Panc1 (cell line): ENCODE measurements around the gene CHCHD6. TPM values are rescaled to one million over a fixed set of nuclear protein-coding genes. Genes with fewer than 3 reads are reported as not detected.

Experiments
- ATAC-seq: fragments of 200-7000 bp; cut with Tn5 transposase; 2 replicates; pipeline ENCODE4 v1.9.1; 2020; ENCODE audit warnings: mild to moderate bottlenecking, moderate library complexity
- BruUV-seq: library from RNA; stranded (reverse); fragments of 400-500 nt; replicated peaks from 2 replicates; lab custom pipeline; 2021; lab: Mats Ljungman, UMichigan
- CTCF ChIA-PET: fragments of 300-600 bp; sonication (Branson Sonifier 250); formaldehyde crosslinking; loops from one replicate; lab custom pipeline; 2022; ENCODE audit warnings: antibody characterized with exemption; lab: Charles Lee
- POLR2A ChIA-PET: fragments of 300-600 bp; sonication (Branson Sonifier 250); formaldehyde crosslinking; loops from one replicate; lab custom pipeline; 2022; ENCODE audit warnings: antibody characterized with exemption; lab: Charles Lee
- DNase-seq: peaks from one replicate; pipeline ENCODE4 v3.0.0-alpha.2; 2010; ENCODE audit warnings: low read depth, low spot score
- H3K27ac ChIP-seq: 2 replicates; pipeline ENCODE4 v1.5.1; 2011; ENCODE audit warnings: mild to moderate bottlenecking, low read length, inconsistent platforms
- H3K27me3 ChIP-seq: fragments of 200-500 bp; sonication (Bioruptor generic); 2 replicates; pipeline ENCODE4 v1.6.0; 2014; ENCODE audit warnings: low read length, inconsistent platforms; ENCODE audit not compliant: control insufficient read depth, insufficient read depth
- H3K36me3 ChIP-seq: fragments of 200-500 bp; sonication (Bioruptor generic); 2 replicates; pipeline ENCODE4 v1.5.1; 2014; ENCODE audit warnings: inconsistent platforms, mild to moderate bottlenecking, low read length, moderate library complexity; ENCODE audit not compliant: control insufficient read depth, insufficient read depth
- H3K4me1 ChIP-seq: 2 replicates; pipeline ENCODE4 v1.5.1; 2011; ENCODE audit warnings: inconsistent platforms, mild to moderate bottlenecking, low read length, moderate library complexity; ENCODE audit not compliant: control insufficient read depth, insufficient read depth
- H3K4me3 ChIP-seq, 2 experiments: 2 replicates each; pipeline ENCODE4 v1.5.1; 2011 to 2012; ENCODE audit warnings: low read depth in 2 of 2, low read length in 2 of 2, mild to moderate bottlenecking in 2 of 2, inconsistent platforms in 1 of 2, moderate library complexity in 1 of 2
- H3K9me3 ChIP-seq: fragments of 200-500 bp; sonication (Bioruptor generic); 2 replicates; pipeline ENCODE4 v1.5.1; 2014; ENCODE audit warnings: low read depth, mild to moderate bottlenecking, inconsistent platforms, low read length, moderate library complexity; ENCODE audit not compliant: control insufficient read depth, insufficient read depth
- POLR2AphosphoS5 ChIP-seq: IDR thresholded peaks from 2 replicates; pipeline ENCODE4 v1.6.1; 2012; ENCODE audit warnings: mild to moderate bottlenecking, low read depth, low read length, moderate library complexity
- SIN3A ChIP-seq: IDR thresholded peaks from 2 replicates; pipeline ENCODE4 v1.6.1; 2012; ENCODE audit warnings: low read depth, mild to moderate bottlenecking, low read length, moderate library complexity, borderline replicate concordance; ENCODE audit not compliant: insufficient read depth
- TCF7L2 ChIP-seq: IDR thresholded peaks from 2 replicates; pipeline ENCODE4 v1.6.1; 2011; ENCODE audit warnings: mild to moderate bottlenecking, low read depth, low read length, inconsistent platforms
- in situ Hi-C: cut with HindIII; loops from 2 replicates; pipeline ENCODE4 v1.10.0; 2016; ENCODE audit warnings: low sequenced_read_pairs, low pct_unique_long_range_greater_than_20kb
- intact Hi-C: fragments of 100-400 bp; cut with micrococcal nuclease; formaldehyde crosslinking; loops from one replicate; pipeline ENCODE4 v1.10.0; 2022; ENCODE audit not compliant: unreplicated experiment
- total RNA-seq: library from RNA; stranded (reverse); gene quantifications from one replicate; pipeline ENCODE4 v1.2.1, GENCODE V29; 2021; ENCODE audit not compliant: unreplicated experiment
- TF ChIP-seq, protein P1 (sequence below), 2 experiments: IDR thresholded peaks; 2 replicates each; pipeline ENCODE4 v1.6.1; 2011 to 2012; ENCODE audit warnings: low read depth in 2 of 2, control low read depth in 1 of 2, low read length in 1 of 2, mild to moderate bottlenecking in 1 of 2, moderate library complexity in 1 of 2; ENCODE audit not compliant: insufficient read depth in 1 of 2
- TF ChIP-seq, protein P2 (sequence below): fragments of 450-650 bp; IDR thresholded peaks from 2 replicates; pipeline ENCODE4 v1.5.1; 2017; ENCODE audit warnings: mild to moderate bottlenecking

CHCHD6 gene
- total RNA-seq, 1 experiment from 2014 or later, result 31.5 TPM

DNA sequence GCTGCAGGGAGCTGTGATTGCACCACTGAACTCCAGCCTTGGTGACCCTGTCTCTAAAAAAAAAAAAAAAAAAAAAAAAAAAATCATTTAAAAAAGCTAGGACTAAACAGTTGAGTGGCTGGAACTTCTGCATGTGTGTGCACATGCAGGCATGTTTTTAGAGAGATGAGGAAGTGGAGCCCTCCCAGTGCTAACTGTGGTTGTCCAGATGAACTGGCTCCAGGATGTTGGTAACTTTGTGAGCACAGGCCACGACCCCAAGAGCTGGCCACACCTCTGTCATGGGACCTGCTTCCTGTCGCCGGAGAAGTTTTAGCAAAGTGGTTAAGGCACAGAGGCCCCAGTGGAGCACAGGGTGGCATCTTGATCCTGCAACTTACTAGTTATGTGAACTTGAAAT is 27.0 kb downstream of the CHCHD6 start:
- intact Hi-C loops, result no loop called here
- no peaks in the 10 kb centered on the region for H3K36me3 ChIP-seq
- BruUV-seq, result no TSS peak
- DNase-seq (no peak), ATAC-seq (no peak)
- POLR2A ChIA-PET, result interaction anchor here (0.6 to 0.7 kb wide), 3 partner anchors 12 to 330 kb away, joined by 3 to 7 read pairs (median 5); no protein-coding TSS in a partner anchor
- H3K4me3 ChIP-seq, result no peak overlapping the region
- H3K27ac ChIP-seq, result no peak overlapping the region
- TF ChIP-seq POLR2AphosphoS5 (no peak), SIN3A (no peak), TCF7L2 (no peak)
- TF ChIP-seq, protein P1, sequence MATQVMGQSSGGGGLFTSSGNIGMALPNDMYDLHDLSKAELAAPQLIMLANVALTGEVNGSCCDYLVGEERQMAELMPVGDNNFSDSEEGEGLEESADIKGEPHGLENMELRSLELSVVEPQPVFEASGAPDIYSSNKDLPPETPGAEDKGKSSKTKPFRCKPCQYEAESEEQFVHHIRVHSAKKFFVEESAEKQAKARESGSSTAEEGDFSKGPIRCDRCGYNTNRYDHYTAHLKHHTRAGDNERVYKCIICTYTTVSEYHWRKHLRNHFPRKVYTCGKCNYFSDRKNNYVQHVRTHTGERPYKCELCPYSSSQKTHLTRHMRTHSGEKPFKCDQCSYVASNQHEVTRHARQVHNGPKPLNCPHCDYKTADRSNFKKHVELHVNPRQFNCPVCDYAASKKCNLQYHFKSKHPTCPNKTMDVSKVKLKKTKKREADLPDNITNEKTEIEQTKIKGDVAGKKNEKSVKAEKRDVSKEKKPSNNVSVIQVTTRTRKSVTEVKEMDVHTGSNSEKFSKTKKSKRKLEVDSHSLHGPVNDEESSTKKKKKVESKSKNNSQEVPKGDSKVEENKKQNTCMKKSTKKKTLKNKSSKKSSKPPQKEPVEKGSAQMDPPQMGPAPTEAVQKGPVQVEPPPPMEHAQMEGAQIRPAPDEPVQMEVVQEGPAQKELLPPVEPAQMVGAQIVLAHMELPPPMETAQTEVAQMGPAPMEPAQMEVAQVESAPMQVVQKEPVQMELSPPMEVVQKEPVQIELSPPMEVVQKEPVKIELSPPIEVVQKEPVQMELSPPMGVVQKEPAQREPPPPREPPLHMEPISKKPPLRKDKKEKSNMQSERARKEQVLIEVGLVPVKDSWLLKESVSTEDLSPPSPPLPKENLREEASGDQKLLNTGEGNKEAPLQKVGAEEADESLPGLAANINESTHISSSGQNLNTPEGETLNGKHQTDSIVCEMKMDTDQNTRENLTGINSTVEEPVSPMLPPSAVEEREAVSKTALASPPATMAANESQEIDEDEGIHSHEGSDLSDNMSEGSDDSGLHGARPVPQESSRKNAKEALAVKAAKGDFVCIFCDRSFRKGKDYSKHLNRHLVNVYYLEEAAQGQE (IDR thresholded peaks at IDR 0.05; ENCODE audit: insufficient read depth in 1 of 2, low read depth in 2 of 2, low read length in 1 of 2), result no peak
- TF ChIP-seq, protein P2, sequence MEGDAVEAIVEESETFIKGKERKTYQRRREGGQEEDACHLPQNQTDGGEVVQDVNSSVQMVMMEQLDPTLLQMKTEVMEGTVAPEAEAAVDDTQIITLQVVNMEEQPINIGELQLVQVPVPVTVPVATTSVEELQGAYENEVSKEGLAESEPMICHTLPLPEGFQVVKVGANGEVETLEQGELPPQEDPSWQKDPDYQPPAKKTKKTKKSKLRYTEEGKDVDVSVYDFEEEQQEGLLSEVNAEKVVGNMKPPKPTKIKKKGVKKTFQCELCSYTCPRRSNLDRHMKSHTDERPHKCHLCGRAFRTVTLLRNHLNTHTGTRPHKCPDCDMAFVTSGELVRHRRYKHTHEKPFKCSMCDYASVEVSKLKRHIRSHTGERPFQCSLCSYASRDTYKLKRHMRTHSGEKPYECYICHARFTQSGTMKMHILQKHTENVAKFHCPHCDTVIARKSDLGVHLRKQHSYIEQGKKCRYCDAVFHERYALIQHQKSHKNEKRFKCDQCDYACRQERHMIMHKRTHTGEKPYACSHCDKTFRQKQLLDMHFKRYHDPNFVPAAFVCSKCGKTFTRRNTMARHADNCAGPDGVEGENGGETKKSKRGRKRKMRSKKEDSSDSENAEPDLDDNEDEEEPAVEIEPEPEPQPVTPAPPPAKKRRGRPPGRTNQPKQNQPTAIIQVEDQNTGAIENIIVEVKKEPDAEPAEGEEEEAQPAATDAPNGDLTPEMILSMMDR, result no peak
- in situ Hi-C loops, result no loop called here
- no peaks in the 10 kb centered on the region for H3K9me3 ChIP-seq
- no peaks in the 10 kb centered on the region for H3K27me3 ChIP-seq
- CTCF ChIA-PET, result no interaction called here
- H3K4me1 ChIP-seq, result no peaks in the 10 kb centered on the region

DNA sequence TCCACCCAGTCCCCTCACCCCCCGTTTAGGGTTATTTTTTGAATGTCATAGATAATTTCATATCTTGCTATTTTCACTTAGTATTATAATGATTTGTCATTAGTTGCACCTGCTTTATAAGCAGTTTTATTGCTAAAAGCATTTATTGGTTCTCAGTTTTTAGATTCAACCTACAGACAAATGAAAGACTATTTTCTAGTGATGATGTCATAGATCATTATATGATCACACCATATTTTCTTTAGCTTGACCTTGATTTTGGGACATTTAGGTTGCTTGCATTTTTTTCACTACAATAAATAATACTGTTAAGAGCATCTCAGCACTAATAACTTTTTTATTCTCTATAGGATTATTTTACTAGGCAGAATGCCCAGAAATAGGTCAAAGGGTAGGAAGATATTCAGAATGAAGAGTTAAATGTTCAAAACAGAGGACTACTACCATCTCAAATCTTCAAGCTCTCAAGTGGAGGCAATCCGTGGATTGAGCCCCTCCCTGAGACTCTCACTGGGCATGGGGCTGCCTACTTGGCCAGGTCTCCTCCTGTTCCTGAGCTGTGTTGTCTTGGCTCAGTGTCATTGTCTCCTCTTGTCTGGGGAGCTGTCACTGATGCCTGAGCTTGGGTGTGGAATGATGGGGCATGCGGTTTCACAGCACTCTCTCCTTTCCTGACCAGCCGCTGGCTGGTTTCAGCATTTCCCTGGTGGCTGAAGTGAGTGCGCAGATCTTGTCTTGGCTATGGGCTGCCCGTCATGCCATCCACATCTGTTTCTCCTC is 28.4 kb downstream of the CHCHD6 start:
- no peak overlapping the region for H3K27ac ChIP-seq
- H3K4me3 ChIP-seq, result no peak overlapping the region
- no peak for TF ChIP-seq TCF7L2
- TF ChIP-seq POLR2AphosphoS5, result no peak
- TF ChIP-seq SIN3A, result no peak
- TF ChIP-seq, protein P1 (IDR thresholded peaks at IDR 0.05; ENCODE audit: insufficient read depth in 1 of 2, low read depth in 2 of 2, low read length in 1 of 2), result no peak
- TF ChIP-seq, protein P2, result no peak
- ATAC-seq, result no peak
- POLR2A ChIA-PET, result no interaction called here
- CTCF ChIA-PET, result no interaction called here
- DNase-seq, result no peak
- in situ Hi-C loops, result no loop called here
- H3K9me3 ChIP-seq, result no peaks in the 10 kb centered on the region
- intact Hi-C loops, result no loop called here
- BruUV-seq, result no TSS peak
- no peaks in the 10 kb centered on the region for H3K36me3 ChIP-seq
- no peaks in the 10 kb centered on the region for H3K4me1 ChIP-seq
- H3K27me3 ChIP-seq, result no peaks in the 10 kb centered on the region
